ENCODE measurements around the gene TMEFF2. TPM values are rescaled to one million over a fixed set of nuclear protein-coding genes. Genes with fewer than 3 reads are reported as not detected.

The TMEFF2 gene
- total and polyA plus RNA-seq, 4 donors = 0.08 TPM; not detected in 3

DNA sequence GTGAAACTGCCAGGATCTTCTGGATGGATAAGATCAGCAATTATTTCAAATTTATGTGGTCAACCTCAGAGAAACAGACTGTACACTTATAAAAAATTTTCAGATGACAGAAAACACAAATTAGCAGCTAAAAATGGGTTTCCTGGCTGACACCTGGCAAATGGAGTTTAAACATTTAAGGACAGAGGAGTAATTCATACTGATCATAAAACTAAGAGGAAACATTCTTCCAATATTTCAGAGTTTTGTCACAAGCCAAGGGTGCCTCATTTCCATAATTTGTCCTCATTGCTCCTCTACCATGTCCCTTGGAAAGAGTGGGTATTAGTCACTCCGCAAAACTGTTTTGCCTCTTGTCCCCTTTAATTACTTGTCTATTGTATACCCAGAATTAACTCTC is 70.2 kb downstream of the TMEFF2 start:
- 100% methylated on average over 1 of the region's 1 CpG for WGBS
- Histone ChIP-seq H3K4me1 (ENCODE audit: control insufficient read depth in 4 of 4, insufficient read depth in 4 of 4, low read length in 3 of 4) (peaks cover 4 to 38% (median 26%) of the 10 kb centered on the region in 4 donors), H3K4me3 (ENCODE audit: low read depth in 1 of 3, low read length in 3 of 3) (no peak overlapping the region), H3K36me3 (ENCODE audit: control insufficient read depth in 4 of 4, insufficient read depth in 3 of 4, low read depth in 1 of 4, low read length in 3 of 4) (no peaks in the 10 kb centered on the region), H3K27me3 (ENCODE audit: control insufficient read depth in 4 of 4, insufficient read depth in 4 of 4, low read length in 3 of 4) (no peaks in the 10 kb centered on the region), H3K9ac (ENCODE audit: low read depth in 1 of 2, low read length in 2 of 2) (no peak overlapping the region), H3K9me3 (ENCODE audit: control insufficient read depth in 4 of 4, low read length in 3 of 4) (no peaks in the 10 kb centered on the region), H3K27ac (ENCODE audit: low read depth in 1 of 2, low read length in 2 of 2) (peak overlapping the region in 1 of 2 donors; percentile 6)
- TF ChIP-seq, protein P1, sequence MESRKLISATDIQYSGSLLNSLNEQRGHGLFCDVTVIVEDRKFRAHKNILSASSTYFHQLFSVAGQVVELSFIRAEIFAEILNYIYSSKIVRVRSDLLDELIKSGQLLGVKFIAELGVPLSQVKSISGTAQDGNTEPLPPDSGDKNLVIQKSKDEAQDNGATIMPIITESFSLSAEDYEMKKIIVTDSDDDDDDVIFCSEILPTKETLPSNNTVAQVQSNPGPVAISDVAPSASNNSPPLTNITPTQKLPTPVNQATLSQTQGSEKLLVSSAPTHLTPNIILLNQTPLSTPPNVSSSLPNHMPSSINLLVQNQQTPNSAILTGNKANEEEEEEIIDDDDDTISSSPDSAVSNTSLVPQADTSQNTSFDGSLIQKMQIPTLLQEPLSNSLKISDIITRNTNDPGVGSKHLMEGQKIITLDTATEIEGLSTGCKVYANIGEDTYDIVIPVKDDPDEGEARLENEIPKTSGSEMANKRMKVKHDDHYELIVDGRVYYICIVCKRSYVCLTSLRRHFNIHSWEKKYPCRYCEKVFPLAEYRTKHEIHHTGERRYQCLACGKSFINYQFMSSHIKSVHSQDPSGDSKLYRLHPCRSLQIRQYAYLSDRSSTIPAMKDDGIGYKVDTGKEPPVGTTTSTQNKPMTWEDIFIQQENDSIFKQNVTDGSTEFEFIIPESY (IDR thresholded peaks at IDR 0.05) = no peak
- TF ChIP-seq CTCF (IDR thresholded peaks at IDR 0.05; ENCODE audit: low read depth, low read length, missing input control) (no peak), ATF3 (IDR thresholded peaks at IDR 0.05) (no peak), GABPA (IDR thresholded peaks at IDR 0.05 in 1 of 2, conservative IDR thresholded peaks at IDR 0.05 in 1 of 2) (no peak), JUND (IDR thresholded peaks at IDR 0.05) (no peak), FOXA2 (IDR thresholded peaks at IDR 0.05) (no peak), SP1 (IDR thresholded peaks at IDR 0.05) (no peak), RAD21 (IDR thresholded peaks at IDR 0.05) (no peak), REST (IDR thresholded peaks at IDR 0.05) (no peak), RXRA (IDR thresholded peaks at IDR 0.05) (no peak), YY1 (IDR thresholded peaks at IDR 0.05) (no peak), HNF4A (conservative IDR thresholded peaks at IDR 0.05) (no peak), EGR1 (IDR thresholded peaks at IDR 0.05; ENCODE audit: low read depth in 2 of 2) (no peak)
- TF ChIP-seq, protein P2, sequence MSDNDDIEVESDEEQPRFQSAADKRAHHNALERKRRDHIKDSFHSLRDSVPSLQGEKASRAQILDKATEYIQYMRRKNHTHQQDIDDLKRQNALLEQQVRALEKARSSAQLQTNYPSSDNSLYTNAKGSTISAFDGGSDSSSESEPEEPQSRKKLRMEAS (IDR thresholded peaks at IDR 0.05) = no peak
- DNase-seq (ENCODE audit: low spot score) = no peak

DNA sequence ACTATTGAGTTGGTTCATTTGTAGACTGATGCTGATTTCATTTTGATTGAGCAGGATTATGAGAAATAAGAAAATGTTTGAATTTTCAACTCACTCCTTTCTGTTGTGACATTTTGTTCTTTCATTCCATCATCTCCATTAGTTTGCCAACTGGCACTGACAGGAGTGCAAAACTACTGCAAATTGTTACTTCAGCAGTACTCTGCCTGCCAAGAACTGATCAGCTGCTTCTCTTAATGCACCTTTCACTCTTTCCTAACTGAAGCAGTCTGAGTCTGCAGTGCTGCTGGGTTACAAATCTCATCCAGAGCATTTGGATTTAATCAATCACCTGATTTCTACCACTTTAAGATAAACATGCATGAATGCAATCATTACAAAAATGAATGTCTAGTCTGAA is 70.9 kb downstream of the TMEFF2 start:
- Histone ChIP-seq H3K27ac (ENCODE audit: low read depth in 1 of 2, low read length in 2 of 2) (peak overlapping the region; percentile 6 to 63), H3K4me3 (ENCODE audit: low read depth in 1 of 3, low read length in 3 of 3) (no peak overlapping the region), H3K9me3 (ENCODE audit: control insufficient read depth in 4 of 4, low read length in 3 of 4) (no peaks in the 10 kb centered on the region), H3K4me1 (ENCODE audit: control insufficient read depth in 4 of 4, insufficient read depth in 4 of 4, low read length in 3 of 4) (peaks cover 3 to 35% (median 24%) of the 10 kb centered on the region in 4 donors), H3K9ac (ENCODE audit: low read depth in 1 of 2, low read length in 2 of 2) (no peak overlapping the region), H3K36me3 (ENCODE audit: control insufficient read depth in 4 of 4, insufficient read depth in 3 of 4, low read depth in 1 of 4, low read length in 3 of 4) (no peaks in the 10 kb centered on the region), H3K27me3 (ENCODE audit: control insufficient read depth in 4 of 4, insufficient read depth in 4 of 4, low read length in 3 of 4) (no peaks in the 10 kb centered on the region)
- no peak for DNase-seq (ENCODE audit: low spot score)
- TF ChIP-seq YY1 (IDR thresholded peaks at IDR 0.05) = peak; percentile 84
- peak; percentile 53 for TF ChIP-seq ATF3 (IDR thresholded peaks at IDR 0.05)
- peak; percentile 41 to 79 for TF ChIP-seq JUND (IDR thresholded peaks at IDR 0.05)
- TF ChIP-seq SP1 (IDR thresholded peaks at IDR 0.05) = peak; percentile 58
- TF ChIP-seq HNF4G (IDR thresholded peaks at IDR 0.05) = peak; percentile 26
- TF ChIP-seq GABPA (IDR thresholded peaks at IDR 0.05 in 1 of 2, conservative IDR thresholded peaks at IDR 0.05 in 1 of 2) = no peak
- no peak for TF ChIP-seq FOXA1 (IDR thresholded peaks at IDR 0.05)
- TF ChIP-seq RXRA (IDR thresholded peaks at IDR 0.05) = peak; percentile 45 to 67
- TF ChIP-seq REST (IDR thresholded peaks at IDR 0.05) = no peak
- TF ChIP-seq, protein P2 (IDR thresholded peaks at IDR 0.05) = peak; percentile 29
- no peak for TF ChIP-seq CTCF (IDR thresholded peaks at IDR 0.05; ENCODE audit: low read depth, low read length, missing input control)
